Activated CD4-positive, alpha-beta T cell treated with anti-CD3 and anti-CD28 coated beads, Interleukin-2, amount 10 ng/mL, durations not matched to agents 24 days and 14 days (primary cell): ENCODE data around the gene CDK10. TPM values are rescaled to one million over a fixed set of nuclear protein-coding genes. Genes with fewer than 3 reads are reported as not detected.

Experiments used
- DNase-seq: peaks from one replicate; pipeline ENCODE4 v3.0.0; 2022
- H3K27ac Mint-ChIP-seq: one replicate; pipeline ENCODE4 v1.8.0; 2022; ENCODE audit warnings: mild to moderate bottlenecking, mixed read lengths
- H3K27me3 Mint-ChIP-seq: one replicate; pipeline ENCODE4 v1.8.0; 2022; ENCODE audit warnings: mixed read lengths
- H3K36me3 Mint-ChIP-seq: one replicate; pipeline ENCODE4 v1.8.0; 2022; ENCODE audit warnings: low read depth, mild to moderate bottlenecking, mixed read lengths
- H3K4me1 Mint-ChIP-seq: one replicate; pipeline ENCODE4 v1.8.0; 2021; ENCODE audit warnings: mixed read lengths
- H3K4me3 Mint-ChIP-seq: one replicate; pipeline ENCODE4 v1.8.0; 2022; ENCODE audit warnings: mild to moderate bottlenecking, moderate library complexity, mixed read lengths
- H3K9me3 Mint-ChIP-seq: one replicate; pipeline ENCODE4 v1.8.0; 2021; ENCODE audit warnings: mixed read lengths
- intact Hi-C: fragments of 100-400 bp; cut with micrococcal nuclease; formaldehyde crosslinking; loops from one replicate; pipeline ENCODE4 v1.15.1; 2023
- total RNA-seq: library from RNA; stranded (reverse); gene quantifications from 2 replicates; pipeline ENCODE4 v1.2.3, GENCODE V29; 2022

Gene CDK10
- total RNA-seq, 1 donor from 2014 or later = 108 TPM

DNA sequence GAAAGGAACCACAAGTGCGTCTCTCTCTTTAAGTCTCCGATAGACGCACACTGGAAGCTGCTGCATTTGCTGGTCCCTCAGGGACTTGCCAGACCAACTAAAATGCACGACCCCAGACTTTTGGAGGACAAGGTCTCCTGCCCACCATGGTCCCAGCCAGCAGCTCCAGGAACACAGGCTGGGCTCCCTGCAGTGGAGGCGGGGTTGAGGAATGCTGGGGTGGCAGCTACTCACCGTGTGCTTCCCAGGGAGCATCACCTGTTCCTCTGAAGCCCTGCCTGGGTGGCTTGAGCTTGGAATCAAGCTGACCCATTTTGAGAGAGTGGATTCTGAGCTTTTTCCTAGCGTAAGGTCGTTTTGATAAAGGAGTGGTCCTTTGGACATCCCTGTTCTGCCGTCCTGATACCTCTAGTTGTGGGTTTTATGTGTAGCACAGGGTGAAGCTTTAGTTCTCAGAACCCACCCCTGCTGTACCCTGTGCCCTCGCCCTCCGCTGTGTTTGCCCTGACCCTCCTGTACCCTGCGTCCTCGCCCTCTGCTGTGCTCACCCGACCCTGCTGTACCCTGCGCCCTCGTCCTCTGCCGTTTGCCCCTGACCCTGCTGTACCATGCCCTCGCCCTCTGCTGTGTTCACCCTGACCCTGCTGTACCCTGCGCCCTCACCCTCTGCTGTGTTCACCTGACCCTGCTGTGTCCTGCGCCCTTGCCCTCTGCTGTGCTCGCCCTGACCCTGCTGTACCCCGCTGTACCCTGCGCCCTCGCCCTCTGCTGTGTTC lies 45.8 kb downstream of the CDK10 start:
- Mint-ChIP-seq H3K4me1 (peaks cover 18% of the 10 kb centered on the region), H3K27ac (peak overlapping the region; percentile 12), H3K36me3 (peaks cover 70% of the 10 kb centered on the region), H3K9me3 (no peaks in the 10 kb centered on the region), H3K27me3 (no peaks in the 10 kb centered on the region), H3K4me3 (no peak overlapping the region)
- intact Hi-C loops = no loop called here
- DNase-seq = no peak

GRCh38 chr16:89732918-89733242 lies 46.4 kb downstream of the CDK10 start:
- no peak for DNase-seq
- intact Hi-C loops = no loop called here
- Mint-ChIP-seq H3K27ac (no peak overlapping the region), H3K36me3 (peaks cover 71% of the 10 kb centered on the region), H3K27me3 (no peaks in the 10 kb centered on the region), H3K9me3 (no peaks in the 10 kb centered on the region), H3K4me3 (no peak overlapping the region), H3K4me1 (peaks cover 24% of the 10 kb centered on the region)

- Mint-ChIP-seq H3K27me3 (no peaks in the 10 kb centered on the region), H3K36me3 (peaks cover 74% of the 10 kb centered on the region), H3K27ac (no peak overlapping the region), H3K4me3 (no peak overlapping the region), H3K9me3 (no peaks in the 10 kb centered on the region), H3K4me1 (peaks cover 25% of the 10 kb centered on the region)
- DNase-seq = no peak
- intact Hi-C loops = no loop called here
Observed at GRCh38 chr16:89733322-89733721, 46.8 kb downstream of the CDK10 start.

DNA sequence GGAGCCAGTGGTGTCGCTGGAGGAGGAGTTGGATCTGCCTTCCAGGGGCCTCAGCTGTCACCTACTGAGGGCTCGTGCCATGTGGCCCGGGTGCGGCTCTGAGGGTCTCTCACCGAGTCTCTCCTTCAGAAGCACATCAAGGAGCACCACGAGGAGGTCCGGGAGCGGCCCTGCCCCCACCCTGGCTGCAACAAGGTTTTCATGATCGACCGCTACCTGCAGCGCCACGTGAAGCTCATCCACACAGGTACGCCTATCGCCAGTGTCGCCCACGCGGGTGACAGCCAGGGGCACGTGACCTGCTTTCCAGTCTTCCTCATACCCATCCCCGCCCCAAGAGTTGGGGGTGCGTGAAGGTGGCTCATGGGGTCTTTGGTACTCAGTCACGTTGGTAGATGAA lies 47.3 kb downstream of the CDK10 start:
- H3K36me3 Mint-ChIP-seq = peaks cover 76% of the 10 kb centered on the region

DNA sequence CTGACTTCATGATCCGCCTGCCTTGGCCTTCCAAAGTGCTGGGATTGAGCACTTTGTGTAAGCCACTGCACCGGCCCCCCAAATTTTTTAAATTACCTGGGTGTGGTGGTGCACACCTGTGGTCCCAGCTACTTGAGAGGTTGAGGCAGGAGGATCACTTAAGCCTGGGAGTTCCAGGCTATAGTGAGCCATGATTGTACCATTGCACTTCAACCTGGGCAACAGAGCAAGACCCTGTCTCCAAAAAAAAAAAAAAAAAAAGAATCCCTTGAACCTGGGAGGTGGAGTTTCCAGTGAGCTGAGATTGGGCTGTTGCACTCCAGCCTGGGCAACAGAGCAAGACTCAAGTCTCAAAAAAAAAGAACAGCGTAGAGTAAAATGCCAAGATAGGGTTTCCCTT lies 50.1 kb downstream of the CDK10 start:
- intact Hi-C loops = no loop called here
- peaks cover 22% of the 10 kb centered on the region for H3K4me1 Mint-ChIP-seq
- no peaks in the 10 kb centered on the region for H3K9me3 Mint-ChIP-seq
- H3K27me3 Mint-ChIP-seq = no peaks in the 10 kb centered on the region
- peaks cover 77% of the 10 kb centered on the region for H3K36me3 Mint-ChIP-seq
- peak overlapping the region; percentile 44 for H3K4me3 Mint-ChIP-seq
- peak overlapping the region; percentile 51 for H3K27ac Mint-ChIP-seq
- DNase-seq = no peak

More for the DNA sequence above, 47.3 kb downstream of the CDK10 start:
- Mint-ChIP-seq H3K27ac (no peak overlapping the region), H3K27me3 (no peaks in the 10 kb centered on the region), H3K4me3 (no peak overlapping the region), H3K9me3 (no peaks in the 10 kb centered on the region), H3K4me1 (peaks cover 27% of the 10 kb centered on the region)
- no peak for DNase-seq
- intact Hi-C loops = no loop called here

GRCh38 chr16:89737341-89738071 lies 51.0 kb downstream of the CDK10 start:
- Mint-ChIP-seq H3K27ac (peak overlapping the region; percentile 70), H3K4me3 (peak overlapping the region; percentile 32), H3K36me3 (peaks cover 72% of the 10 kb centered on the region), H3K27me3 (no peaks in the 10 kb centered on the region), H3K9me3 (no peaks in the 10 kb centered on the region), H3K4me1 (peaks cover 20% of the 10 kb centered on the region)
- peak; percentile 85 for DNase-seq
- intact Hi-C loops = loop anchor here (1.0 kb wide), 1 partner anchor 16 kb away; the partner anchor contains the start of gene ZNF276

DNA sequence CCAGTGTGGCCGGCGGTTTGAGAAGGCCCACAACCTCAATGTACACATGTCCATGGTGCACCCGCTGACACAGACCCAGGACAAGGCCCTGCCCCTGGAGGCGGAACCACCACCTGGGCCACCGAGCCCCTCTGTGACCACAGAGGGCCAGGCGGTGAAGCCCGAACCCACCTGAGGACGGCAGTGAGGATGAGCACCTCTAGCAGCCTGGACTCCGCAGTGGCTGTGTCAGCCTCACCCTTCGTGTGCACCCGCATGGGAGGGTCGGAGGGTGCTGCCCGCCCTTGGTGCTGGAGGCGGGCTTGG lies 51.5 kb downstream of the CDK10 start:
- Mint-ChIP-seq H3K4me1 (peaks cover 22% of the 10 kb centered on the region), H3K27ac (no peak overlapping the region), H3K4me3 (no peak overlapping the region), H3K27me3 (no peaks in the 10 kb centered on the region), H3K9me3 (no peaks in the 10 kb centered on the region), H3K36me3 (peaks cover 70% of the 10 kb centered on the region)
- no peak for DNase-seq
- intact Hi-C loops = no loop called here

DNA sequence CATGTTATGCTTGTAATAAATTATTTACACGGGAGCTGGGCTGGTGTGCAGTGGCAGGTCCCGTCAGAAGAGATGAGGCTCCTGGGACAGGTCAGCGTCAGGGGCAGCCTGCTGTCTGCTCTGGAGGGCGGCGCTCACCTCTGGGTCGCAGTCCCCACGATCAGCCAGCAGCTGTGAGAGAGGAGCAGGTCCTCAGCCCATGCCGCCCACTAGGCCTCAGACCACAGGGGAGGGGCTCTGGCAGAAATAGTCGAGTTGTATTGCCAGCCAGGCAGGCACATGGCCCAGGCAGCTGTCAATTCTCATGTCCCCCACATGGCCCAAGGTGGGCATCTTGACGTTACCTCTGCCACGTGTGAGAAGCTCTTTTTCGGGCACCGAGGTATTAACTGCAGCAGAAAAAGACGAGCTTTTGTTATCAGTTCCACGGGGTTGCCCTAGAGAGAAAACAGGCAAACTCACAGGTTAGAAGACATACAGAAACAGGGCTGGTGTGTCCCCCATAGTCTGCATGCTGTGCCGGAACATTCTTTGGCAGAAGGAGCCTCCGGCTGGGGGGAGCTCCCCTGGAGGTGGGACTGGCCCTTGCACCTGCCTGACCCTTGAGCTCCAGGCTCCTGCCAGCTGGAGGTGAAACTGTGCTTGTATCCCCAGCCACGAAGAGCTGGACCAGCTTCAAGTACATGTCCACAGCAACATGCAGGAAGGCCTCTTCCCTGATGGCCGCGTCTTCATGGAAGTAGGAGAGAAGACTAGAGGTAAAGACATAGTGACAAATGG lies 52.2 kb downstream of the CDK10 start:
- H3K36me3 Mint-ChIP-seq = peaks cover 68% of the 10 kb centered on the region
- intact Hi-C loops = no loop called here
- no peak overlapping the region for H3K4me3 Mint-ChIP-seq
- no peaks in the 10 kb centered on the region for H3K27me3 Mint-ChIP-seq
- H3K27ac Mint-ChIP-seq = peak overlapping the region; percentile 51
- H3K9me3 Mint-ChIP-seq = no peaks in the 10 kb centered on the region
- peaks cover 22% of the 10 kb centered on the region for H3K4me1 Mint-ChIP-seq
- no peak for DNase-seq

GRCh38 chr16:89739383-89739782 lies 52.9 kb downstream of the CDK10 start:
- H3K9me3 Mint-ChIP-seq = no peaks in the 10 kb centered on the region
- intact Hi-C loops = no loop called here
- H3K4me3 Mint-ChIP-seq = no peak overlapping the region
- H3K36me3 Mint-ChIP-seq = peaks cover 67% of the 10 kb centered on the region
- no peaks in the 10 kb centered on the region for H3K27me3 Mint-ChIP-seq
- no peak for DNase-seq
- H3K27ac Mint-ChIP-seq = no peak overlapping the region
- H3K4me1 Mint-ChIP-seq = peaks cover 21% of the 10 kb centered on the region

DNA sequence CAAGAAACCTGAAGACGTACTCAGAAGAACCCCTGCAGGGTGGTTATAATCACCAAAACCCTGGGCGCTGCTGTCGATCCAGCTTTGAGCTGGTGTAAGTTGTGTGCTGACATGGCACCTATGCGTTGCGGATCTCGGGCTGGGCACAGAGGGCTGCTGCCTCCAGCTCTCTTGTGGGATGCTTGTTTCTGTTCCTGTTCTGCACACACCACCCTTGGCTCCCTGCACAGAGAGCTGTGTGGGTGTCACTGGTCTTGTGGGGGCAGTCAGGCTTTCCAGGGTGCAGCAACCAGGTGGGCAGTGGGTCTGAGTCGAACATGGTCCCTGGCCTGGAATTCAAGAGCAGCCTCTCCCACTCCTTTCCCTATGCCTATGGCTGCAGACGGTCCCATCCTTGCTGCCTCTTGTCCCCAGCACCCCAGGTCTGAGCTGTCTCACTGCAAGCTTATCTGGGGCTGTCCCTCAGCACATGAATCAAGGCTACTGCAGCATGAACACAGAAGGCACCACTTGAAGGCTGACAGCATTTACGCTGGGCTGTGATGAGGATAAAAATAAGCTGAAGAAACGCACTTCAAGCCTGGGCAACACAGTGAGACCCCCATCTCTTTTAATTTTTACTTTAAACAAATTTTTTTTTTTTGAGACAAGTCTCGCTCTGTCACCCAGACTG lies 55.0 kb downstream of the CDK10 start:
- Mint-ChIP-seq H3K4me1 (peaks cover 18% of the 10 kb centered on the region), H3K36me3 (peaks cover 62% of the 10 kb centered on the region), H3K27me3 (no peaks in the 10 kb centered on the region), H3K9me3 (no peaks in the 10 kb centered on the region), H3K4me3 (no peak overlapping the region), H3K27ac (no peak overlapping the region)
- intact Hi-C loops = loop anchor here (5.0 kb wide), 1 partner anchor 121 kb away; no protein-coding TSS in a partner anchor
- no peak for DNase-seq

DNA sequence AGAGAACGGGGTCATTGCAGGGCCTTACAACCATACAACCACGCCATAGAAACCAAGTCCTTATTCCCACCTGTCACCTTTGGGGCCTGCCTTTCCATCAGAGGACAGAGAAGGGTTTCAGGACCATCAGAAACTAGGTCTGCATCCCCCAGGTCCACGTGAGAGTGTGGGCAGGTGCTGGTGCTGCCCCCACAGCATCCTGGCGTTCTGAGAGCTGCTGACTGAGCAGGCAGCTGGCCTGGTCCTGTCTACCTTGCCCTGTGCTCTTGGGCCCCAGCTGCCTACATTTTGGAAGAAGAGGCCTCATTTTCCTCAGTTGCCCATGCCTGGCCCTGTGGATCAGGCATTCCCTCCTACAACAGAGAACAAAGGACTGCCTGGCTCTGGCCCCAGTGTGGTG lies 56.5 kb downstream of the CDK10 start:
- Mint-ChIP-seq H3K27me3 (no peaks in the 10 kb centered on the region), H3K4me3 (no peak overlapping the region), H3K27ac (no peak overlapping the region), H3K36me3 (peaks cover 53% of the 10 kb centered on the region), H3K9me3 (no peaks in the 10 kb centered on the region), H3K4me1 (peaks cover 7% of the 10 kb centered on the region)
- no peak for DNase-seq
- intact Hi-C loops = loop anchor here (5.0 kb wide), 1 partner anchor 119 kb away; no protein-coding TSS in a partner anchor

DNA sequence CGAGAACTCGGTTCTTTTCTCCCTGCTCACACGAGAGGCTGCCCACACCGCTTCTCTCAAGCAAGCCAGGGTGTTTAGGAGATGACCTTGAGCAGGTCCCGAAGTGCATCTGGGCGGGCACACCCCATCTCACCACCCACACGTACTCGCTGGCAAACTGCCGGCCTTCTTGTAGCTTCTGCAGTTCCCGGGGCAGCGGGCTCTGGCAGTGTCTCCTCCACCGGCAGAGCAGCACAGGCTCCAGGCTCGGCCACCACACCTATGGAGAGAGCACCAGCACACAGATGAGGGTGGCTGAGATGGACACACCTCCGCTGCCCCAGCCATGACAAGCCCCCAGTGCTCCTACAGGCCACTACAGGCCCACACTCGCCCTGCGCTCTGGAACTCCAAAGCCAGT lies 58.3 kb downstream of the CDK10 start:
- Mint-ChIP-seq H3K4me3 (no peak overlapping the region), H3K9me3 (no peaks in the 10 kb centered on the region), H3K27me3 (no peaks in the 10 kb centered on the region), H3K36me3 (peaks cover 50% of the 10 kb centered on the region), H3K27ac (no peak overlapping the region), H3K4me1 (peaks cover 5% of the 10 kb centered on the region)
- no peak for DNase-seq
- intact Hi-C loops = loop anchor here (5.0 kb wide), 1 partner anchor 117 kb away; no protein-coding TSS in a partner anchor
